Vagina (tissue), 2 donors: Measurements from ENCODE around the gene ADRB1.

ENCODE experiments used
- POLR2A ChIP-seq, 2 donors: fragments of 450-650 bp; IDR thresholded peaks; one replicate each; pipeline ENCODE4 v1.6.1; 2017; ENCODE audit warnings: antibody characterized with exemption in 2 of 2, mild to moderate bottlenecking in 2 of 2, moderate library complexity in 2 of 2
- TF ChIP-seq, protein P1 (sequence below), 3 experiments: fragments of 450-650 bp in 2 of 3; fragments of 200-600 bp in 1 of 3; sonication (generic) in 1 of 3; IDR thresholded peaks; one replicate each; pipeline ENCODE4 v1.5.1; 2017 to 2019; ENCODE audit warnings: antibody characterized with exemption in 3 of 3, mild to moderate bottlenecking in 2 of 3, moderate library complexity in 2 of 3

DNA sequence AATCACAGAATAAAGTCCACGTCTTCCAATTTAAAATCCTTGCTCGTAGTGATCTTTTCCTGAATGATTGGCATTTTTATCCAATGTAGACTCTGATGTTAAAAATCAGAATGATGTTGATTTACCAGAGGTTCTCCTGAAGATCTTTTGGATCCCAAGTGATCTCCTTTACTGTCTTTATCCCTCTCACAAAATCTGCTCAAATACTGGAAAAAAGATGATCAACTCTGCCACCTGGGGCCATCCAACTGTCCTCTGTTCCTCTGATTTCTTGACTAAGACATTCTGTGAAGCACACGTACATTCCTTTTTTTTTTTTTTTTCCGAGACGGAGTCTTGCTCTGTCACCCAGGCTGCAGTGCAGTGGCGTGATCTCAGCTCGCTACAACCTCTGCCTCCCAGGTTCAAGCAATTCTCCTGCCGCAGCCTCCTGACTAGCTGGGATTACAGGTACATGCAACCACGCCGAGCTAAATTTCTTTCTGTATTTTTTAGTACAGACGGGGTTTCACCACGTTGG, 18.0 kb upstream of the ADRB1 start:
- TF ChIP-seq, protein P1, sequence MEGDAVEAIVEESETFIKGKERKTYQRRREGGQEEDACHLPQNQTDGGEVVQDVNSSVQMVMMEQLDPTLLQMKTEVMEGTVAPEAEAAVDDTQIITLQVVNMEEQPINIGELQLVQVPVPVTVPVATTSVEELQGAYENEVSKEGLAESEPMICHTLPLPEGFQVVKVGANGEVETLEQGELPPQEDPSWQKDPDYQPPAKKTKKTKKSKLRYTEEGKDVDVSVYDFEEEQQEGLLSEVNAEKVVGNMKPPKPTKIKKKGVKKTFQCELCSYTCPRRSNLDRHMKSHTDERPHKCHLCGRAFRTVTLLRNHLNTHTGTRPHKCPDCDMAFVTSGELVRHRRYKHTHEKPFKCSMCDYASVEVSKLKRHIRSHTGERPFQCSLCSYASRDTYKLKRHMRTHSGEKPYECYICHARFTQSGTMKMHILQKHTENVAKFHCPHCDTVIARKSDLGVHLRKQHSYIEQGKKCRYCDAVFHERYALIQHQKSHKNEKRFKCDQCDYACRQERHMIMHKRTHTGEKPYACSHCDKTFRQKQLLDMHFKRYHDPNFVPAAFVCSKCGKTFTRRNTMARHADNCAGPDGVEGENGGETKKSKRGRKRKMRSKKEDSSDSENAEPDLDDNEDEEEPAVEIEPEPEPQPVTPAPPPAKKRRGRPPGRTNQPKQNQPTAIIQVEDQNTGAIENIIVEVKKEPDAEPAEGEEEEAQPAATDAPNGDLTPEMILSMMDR (IDR thresholded peaks at IDR 0.05) = no peak
- no peak for TF ChIP-seq POLR2A (IDR thresholded peaks at IDR 0.05)
